CD4-positive, alpha-beta T cell treated with Interleukin-4 for 1 hour (primary cell): ENCODE results near the gene CHL1.

ENCODE experiments used
- DNase-seq, 2 donors: peaks; one replicate each; pipeline ENCODE4 v3.0.0-alpha.2; 2020 to 2022

The CHL1 gene

DNA sequence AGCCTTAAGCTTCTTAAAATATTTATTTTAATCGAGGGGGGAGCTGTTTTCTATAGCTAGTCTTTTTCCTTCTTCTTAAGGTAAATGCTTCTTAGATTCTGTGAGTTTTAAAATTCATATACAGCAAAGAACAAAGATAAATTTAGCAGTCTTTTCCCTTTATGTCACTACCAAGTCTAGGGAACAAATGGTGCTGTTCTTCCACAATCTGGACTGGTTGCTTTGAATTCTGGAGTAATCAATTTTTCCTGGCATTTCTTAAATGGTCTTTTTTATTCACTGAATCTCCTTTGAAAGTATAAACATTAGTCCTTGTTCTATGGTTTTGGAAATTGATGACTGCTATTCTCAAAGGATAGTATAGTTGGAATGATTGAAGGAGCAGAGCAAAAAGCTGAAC is 82.8 kb downstream of the CHL1 start:
- DNase-seq: no peak

DNA sequence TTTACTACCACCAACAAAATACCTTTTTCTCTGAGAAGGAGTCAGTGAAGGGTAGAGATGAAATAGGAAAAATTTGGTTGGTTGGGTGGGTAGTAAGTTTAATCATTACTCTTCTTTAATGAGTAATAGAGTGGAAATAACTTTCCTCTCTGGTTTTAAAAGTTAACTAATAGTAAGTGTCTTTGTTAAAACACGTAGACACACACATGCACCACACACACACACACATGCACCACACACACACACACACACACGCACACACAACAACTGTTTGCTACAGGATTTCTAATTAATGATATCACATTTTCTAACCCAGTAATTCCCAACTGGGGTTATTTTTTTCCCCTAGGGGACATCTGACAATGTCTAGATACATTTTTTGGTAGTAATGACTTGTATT is 84.1 kb downstream of the CHL1 start:
- DNase-seq: no peak

DNA sequence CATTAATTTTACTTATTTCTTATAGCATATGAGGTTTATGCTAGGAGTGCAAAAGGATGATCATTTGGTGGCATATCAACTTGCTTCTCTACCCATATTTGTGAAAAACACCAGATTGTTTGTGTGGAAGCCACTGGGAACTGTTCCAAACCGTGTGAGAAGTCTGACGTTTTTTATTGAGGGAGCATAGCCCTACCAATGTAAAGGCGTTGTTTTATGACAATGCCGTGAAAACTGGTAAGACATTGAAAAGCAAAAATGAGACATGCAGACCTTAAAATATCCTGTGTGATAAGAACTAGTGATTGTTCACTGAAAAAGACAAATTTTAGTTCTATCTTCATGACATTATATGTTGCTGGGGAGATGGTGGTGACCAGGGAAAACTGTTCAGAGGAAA is 87.8 kb downstream of the CHL1 start:
- no peak for DNase-seq

DNA sequence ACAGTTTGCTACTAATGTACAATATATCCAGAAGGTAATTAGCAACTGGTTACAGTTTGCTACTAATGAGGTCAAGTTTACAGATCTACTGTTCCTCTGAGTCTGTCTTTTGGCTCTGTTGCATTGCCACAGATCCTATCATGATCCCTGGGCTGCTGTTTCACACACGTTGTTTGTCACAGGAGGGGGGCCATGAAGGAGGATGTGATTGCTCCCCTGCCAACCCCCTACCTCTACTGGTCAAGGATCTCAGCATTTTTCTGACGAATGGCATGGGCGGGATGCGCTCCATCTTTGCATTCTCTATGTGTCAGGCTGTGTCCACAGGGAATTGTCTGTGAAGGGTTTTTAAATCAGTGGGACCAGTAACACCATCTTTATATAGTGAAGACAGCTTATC is 91.9 kb downstream of the CHL1 start:
- no peak for DNase-seq

DNA sequence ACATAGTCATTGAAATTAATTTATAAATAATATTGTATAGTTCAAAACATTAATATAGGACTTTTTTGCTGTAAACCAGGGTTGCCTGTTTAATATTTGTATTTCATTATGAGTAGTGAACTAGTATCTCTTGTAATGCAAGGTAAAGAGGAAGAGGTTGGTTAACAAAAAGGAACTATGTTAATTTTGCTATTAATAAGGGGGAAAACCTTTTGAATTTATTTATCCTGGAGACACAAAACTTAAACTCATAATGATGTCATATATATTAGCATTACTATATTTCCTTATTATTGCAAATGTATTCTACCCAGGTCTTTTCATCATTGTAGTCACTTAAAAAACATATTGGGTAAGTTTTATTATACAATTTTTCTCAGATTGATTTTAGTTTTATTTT is 94.5 kb downstream of the CHL1 start:
- no peak for DNase-seq

DNA sequence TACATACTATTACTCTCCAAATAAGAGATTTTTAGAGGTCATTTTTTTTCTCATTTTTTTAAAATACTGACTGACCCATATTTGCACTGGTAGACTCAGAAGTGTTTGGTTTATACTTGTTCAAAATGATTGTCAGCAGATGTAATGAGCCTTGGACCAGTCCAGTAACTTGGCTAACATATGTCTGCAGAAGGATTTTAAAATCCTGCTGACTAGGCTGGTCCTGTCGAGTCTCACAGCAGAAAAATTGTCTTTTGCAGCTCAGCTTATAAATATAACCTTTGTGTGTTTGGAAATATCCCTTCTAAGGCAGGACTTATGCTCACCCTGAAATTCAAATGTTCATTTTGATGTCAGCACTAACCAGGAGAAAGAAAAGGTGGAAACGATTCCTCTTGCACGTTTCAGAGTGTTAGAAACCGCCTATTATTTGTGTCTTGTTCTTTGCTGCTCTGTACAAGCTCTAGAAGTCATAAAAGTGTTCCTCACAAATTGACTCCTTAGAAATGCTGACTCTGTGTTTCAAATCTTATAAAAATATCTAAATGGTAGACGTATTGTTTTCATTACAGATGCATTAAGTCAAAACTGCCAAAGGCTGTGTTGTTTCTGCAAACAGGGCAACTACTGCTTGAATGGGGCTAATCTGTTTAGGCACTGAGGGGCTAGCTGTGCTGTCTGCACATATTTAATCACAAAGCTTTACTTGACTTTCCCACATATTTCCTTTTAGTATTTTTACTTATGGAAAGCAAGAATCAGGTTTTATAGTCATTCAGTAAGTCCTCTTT is 95.3 kb downstream of the CHL1 start:
- DNase-seq: no peak

DNA sequence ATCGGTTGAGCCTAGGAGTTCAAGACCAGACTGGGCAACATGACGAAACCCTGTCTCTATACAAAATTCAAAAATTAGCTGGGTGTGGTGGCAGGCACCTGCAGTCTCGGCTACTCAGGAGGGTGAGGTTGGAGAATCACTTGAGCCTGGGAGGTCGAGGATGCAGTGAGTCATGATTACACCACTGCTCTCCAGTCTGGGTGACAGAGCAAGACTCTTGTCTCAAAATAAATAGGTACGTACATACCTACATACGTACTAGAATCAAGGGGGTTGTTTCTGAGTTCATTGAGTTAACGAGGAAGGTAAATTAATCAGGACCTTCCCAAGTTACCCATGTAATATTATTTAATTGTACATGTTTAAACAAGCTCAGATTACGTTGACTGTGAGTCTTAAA is 97.5 kb downstream of the CHL1 start:
- DNase-seq: no peak

DNA sequence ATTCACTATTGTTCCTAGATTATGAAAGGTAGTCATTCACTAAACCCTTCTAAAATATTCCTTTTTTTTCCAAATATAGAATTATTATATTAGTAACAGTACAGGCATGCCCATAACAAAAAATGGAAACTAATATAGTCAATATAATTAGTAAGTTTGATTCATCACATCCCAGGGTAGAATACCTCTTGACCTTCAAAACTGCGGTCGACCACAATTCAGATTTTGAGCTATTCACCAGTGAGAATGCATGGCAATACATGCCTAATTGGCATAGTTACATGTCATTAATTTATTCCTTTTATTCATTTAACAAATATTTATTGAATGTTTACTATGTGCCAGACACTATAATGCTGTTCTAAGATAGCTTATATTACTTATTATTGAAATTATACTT is 98.0 kb downstream of the CHL1 start:
- no peak for DNase-seq

DNA sequence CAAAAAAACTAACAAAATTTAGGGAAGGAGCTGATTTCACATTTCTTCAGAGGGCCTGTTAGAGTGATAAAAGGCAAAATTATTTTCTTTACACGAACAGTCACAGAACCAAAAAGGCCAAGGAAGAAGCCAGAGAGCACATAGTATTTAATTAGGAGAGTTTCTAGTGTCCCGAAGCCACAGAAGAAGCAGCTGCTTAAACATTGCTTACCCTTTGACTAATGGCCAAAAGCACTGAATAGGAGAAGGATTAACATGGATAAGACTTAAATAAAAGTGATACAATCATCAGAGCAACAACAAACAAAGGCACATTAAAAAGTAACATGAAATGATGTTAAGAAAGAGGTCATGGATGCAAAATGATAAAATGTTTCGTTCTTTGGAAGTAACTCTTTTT is 98.6 kb downstream of the CHL1 start:
- DNase-seq: no peak

DNA sequence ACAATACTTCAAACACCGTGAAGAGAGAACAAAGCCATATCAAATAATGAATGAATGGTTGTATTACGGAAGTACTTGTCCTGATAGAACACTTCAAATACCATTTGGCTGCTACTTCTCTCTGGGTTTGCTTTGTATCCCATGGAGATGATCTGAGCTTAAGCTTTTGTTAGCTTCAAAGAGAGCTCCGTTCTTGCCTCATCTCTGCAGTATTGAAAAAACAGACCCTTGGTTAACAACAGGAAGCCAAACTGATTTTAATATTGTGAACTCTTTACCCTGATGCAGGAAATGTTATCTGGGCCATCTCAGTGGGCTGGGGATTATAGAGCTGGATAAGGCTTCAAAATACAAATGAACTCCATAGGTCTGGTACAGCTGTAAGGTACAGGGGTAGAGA is 101.0 kb downstream of the CHL1 start:
- DNase-seq: no peak

DNA sequence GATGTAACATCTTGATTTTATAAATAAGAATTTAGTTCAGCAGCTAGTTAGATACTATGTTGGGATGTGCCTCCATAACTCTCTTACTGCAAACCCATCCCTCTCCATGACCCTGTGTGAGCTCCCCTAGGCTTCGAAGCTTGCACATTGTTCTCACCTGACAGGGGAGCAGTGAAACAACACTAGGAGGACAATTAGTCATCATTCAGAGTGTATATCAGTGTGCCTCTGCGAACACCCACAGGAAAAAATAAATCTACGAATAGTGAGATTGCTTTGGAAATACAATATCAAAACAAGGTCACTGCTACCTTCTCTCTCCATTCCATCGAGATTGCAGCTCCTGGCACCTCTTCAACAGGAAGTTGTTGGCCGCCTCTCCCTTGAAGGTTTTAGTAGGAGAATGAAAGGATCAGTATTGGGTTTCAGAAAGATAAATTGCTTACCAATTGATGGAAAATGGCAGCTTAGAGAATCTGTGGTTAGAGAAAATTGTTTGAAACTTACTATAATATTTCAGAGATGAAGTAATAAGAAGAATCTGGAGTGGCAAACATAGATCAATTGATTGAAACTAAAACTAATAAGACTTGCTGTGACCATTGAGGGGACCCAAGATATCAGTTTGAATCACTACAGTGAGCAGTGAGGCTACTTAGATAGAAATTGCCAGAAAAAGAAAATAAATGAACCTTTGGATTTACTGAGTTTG is 103.2 kb downstream of the CHL1 start:
- no peak for DNase-seq

DNA sequence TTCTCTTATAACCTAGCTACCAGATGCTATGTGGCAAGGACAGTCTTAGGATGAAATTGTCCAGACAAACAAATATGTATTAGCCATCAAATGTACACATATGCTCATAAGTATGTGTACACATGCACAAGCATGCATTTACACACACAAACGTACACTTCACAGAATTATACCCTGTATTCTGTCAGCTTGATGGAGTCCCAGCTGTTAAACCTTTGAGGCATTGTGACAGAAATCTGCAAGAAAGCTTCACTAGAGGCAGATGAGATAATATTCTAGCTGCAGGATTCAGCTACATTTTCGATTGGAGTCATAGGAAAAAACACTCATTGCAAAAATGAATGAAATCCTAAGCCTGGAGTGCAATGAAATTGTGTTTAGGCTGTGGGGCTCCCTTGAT is 110.6 kb downstream of the CHL1 start:
- DNase-seq: no peak

DNA sequence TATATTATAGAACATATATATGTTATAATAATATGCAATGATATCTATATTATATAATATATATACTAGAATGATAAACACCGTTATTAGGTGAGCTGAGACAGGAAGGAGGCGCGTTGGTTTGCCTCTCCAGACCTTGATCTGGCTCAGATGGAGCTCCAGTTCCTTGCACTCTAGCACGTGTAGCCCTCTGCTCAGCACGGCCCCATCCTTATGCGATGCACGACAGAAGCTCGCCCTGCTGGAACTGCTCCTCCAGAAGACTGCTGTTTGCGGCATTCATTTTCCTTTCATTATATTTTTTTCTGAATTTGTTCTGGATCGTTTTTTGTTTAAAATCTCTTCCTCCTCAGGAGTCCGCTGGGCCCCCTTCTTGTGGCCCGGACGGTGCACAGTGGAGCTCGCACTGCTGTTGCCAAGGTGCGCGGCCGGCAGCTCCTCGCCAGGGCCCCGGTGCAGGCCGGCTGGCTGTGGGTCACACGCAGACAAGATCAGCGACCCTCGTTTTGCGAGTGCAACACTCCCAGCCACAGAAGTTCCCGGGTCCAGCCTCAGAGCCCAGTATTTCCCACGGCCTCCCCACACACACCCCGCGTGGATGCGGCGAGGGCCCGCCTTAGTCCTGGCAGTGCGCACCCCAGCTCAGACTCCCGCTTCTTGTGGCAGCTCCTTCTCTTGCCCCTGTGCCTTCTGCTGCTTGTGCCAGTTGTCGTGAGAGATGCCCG is 112.2 kb downstream of the CHL1 start:
- DNase-seq: no peak

DNA sequence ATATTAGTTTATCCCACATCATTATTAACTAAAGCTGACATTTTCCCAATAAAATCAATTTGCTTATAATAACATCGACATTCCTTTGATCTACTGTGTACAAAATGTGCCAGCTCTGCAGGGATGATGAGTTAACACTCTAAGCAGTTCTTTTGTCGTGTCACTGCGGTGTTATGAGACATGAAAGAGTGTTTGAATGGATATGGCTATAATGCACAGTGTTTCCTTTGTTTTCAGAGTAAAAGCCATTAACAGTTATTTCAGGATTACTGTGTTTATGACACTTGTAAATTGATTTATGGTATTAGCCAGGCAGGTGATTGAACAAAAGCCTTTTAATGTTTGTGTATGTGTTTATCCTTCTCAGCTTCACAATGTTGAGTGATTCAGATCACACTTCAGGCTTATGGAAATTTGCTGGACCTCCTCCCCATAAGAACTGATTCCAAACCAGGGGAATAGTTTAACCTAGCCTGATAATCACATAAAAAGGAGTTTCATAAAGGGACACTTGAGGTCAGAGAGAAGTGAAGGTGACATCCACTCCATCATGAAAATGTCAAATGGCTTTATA is 115.7 kb downstream of the CHL1 start:
- no peak for DNase-seq

DNA sequence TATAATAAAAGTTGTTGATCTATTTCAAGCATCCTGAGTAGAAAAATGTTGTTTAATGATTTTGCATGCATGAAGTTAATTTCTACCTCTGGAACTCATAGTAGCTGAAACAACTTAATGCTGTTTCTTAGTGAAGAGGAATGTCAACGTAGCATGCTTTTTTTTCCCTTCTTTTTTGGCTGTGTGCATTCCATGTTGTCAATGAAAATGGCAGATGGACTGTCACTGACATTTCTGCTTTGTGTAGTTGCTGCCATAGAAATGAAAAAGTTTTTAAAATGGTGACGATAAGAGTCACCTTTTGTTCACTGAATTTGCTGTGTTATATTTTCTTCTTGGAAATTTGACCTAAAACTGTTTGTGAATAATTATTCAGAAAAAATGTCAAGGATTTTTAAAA is 116.3 kb downstream of the CHL1 start:
- no peak for DNase-seq

DNA sequence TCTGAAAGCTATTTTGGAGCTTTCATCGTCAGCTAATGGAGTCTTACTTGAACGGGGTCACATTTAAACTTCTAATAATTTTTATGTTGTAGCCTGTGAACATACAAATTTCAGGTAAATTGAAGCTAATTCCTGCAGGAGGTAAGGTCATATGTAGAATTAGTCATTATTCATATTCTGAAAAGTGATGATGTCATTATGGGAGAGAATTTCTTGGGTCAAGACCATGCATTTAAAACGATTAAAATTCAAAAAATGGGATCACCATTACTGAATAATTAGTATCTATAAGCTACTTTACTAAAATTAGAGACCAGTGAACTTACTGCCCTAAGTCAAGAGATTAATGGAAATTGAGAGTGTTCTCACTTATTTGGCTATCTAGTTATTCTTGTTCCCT is 120.4 kb downstream of the CHL1 start:
- no peak for DNase-seq

DNA sequence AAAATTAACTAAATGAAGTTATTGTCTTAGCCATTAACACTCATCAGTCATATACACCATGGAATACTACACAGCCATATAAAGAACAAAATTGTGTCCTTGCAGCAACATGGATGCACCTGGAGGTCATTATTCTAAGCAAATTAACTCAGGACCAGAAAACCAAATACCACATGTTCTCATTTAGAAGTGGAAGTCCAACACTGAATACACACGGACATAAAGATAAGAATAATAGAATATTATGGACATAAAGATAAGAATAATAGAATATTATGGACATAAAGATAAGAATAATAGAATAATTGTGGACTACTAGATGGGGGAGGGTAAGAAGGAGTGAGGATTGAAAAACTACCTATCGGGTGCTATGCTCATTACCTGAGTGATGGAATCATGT is 122.3 kb downstream of the CHL1 start:
- DNase-seq: no peak

DNA sequence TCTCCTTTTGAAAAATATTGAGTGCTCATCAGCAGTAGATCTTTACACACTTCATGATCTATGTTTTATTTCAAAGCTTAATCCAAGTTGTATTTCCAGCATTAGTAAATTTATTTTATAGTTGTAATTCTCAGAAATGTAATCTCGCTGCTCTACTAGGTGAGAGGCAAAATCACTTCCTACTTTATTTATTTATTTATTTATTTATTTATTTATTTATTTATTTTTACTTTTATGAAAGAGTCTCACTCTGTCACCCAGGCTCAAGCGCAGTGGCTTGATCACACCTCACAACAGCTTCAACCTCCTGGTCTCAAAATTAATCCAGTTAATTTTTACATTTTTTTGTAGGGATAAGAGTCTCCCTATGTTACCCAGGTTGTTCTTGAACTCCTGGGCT is 127.9 kb downstream of the CHL1 start:
- no peak for DNase-seq

DNA sequence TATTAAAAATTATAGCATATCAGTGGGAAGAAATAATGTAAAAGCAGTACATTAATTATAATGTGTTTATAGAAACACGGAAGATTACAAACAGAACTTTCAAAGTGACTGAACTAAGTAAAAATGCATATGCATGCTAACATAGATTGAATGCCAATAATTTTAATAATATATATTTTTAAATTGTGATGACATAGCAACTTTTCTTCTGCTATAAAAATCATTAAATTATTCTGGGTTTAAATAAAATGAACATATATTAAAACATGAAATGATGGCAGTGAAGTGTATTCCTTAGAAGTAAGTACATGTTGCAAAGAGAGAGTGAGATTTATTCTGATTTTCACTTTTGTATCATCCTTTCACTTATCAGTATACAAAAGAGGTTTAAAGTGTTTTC is 128.9 kb downstream of the CHL1 start:
- DNase-seq: no peak

DNA sequence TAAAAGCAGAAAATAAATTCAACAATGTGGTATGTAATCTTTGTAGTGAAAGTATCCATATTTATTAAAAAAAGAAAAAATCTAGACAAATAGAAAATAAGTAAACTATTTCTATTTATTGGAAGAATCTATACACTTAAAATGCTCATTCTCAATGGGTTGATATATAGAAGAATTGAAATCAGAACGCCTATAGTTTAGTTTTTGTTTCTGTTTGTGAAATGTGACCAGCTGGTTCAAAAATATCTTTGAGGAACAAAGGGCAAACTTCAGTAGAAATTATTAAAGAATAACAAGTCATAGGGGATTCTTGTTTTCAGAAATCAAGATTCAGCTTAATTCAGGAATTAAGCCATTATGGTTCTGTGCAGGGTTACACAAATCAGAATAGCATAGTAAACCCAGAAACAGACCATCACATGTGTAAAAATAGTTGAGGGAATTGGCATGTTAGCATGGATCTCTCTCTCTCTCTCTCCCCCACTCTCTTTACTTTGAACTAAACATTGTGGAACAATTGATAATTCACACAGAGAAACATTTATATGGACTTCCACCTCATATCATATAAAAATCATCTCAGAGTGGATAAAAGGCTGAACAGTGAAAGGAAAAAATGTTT is 134.0 kb downstream of the CHL1 start:
- DNase-seq: no peak

DNA sequence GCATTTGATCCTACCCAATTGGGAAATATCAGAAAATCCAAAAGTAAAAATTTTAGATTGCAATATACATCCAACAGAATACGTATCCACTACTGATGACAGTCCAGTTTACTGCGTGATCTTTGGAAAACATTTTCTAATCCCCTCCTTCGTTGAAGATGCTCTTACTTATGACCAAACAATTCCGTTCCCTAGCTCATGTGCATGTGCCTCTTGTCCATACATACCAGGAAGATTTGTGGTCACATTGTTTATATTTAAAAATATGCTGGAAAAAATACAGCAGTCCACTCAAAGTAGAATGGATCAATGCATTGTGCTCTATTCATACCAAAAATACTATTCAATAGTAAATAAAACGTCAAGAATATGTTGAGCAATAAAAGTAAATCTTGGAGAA is 135.3 kb downstream of the CHL1 start:
- no peak for DNase-seq

DNA sequence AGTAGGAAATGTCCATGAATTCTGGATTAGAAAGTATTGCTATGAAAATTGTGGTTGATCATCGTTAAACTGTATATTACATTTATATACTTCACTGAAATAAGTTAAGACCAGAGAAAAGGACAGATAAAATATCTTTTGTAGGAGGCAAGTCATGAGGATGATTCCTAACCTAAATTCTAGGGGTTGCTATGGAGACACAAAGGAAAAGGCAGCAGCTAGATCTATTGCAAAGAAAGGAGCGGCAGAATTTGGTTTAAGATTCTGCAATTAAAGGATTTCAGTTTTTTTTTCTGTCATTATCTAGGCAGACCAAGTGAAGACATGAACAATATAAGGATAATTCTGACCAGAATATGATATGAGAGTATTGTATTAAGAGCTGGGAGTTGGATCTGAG is 136.1 kb downstream of the CHL1 start:
- no peak for DNase-seq

DNA sequence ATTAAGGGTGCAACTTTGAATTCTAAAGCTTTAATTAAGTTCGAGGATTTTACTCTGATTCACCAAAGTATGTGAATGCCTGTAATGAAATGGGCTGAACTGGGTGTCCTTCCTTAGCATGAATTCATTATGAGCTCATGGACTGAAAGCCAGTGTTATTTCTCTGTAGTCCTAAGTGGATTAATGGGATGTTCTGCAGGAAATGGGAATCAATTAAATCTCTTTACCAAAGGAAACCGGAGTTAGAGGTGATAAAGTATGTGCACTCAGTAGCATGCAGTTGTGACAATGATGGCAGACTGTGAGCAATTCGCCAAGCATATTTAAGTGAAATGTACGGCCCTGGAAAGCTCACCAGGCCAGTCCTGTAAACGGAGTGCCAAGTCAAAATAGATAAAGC is 138.7 kb downstream of the CHL1 start:
- no peak for DNase-seq
